HG03439 (cell line): ENCODE measurements around the gene NR1H3.
"Not testable (repeated sequence)": the region's sequence is repeated elsewhere in the genome, so short reads cannot be mapped to it uniquely, and the experiment has no call there.

Experiments used
- ATAC-seq: cut with Tn5 transposase; IDR thresholded peaks from one replicate; pipeline ENCODE4 v1.9.1; 2021; ENCODE audit warnings: mild to moderate bottlenecking, moderate library complexity; ENCODE audit not compliant: unreplicated experiment

NR1H3 gene

GRCh38 chr11:47299078-47299477, 41.3 kb downstream of the NR1H3 start:
- no peak for ATAC-seq

- ATAC-seq, result no peak
Measured at GRCh38 chr11:47302853-47303252, 45.1 kb downstream of the NR1H3 start.

GRCh38 chr11:47305734-47306483, 48.1 kb downstream of the NR1H3 start:
- ATAC-seq, result no peak

- no peak for ATAC-seq
Measured at GRCh38 chr11:47306484-47306844, 48.7 kb downstream of the NR1H3 start.

GRCh38 chr11:47308050-47308823, 50.4 kb downstream of the NR1H3 start:
- ATAC-seq, result no peak

- no peak for ATAC-seq
Measured at GRCh38 chr11:47314992-47315391, 57.2 kb downstream of the NR1H3 start.

- ATAC-seq, result not testable (repeated sequence)
Measured at GRCh38 chr11:47316501-47316900, 58.7 kb downstream of the NR1H3 start.

DNA sequence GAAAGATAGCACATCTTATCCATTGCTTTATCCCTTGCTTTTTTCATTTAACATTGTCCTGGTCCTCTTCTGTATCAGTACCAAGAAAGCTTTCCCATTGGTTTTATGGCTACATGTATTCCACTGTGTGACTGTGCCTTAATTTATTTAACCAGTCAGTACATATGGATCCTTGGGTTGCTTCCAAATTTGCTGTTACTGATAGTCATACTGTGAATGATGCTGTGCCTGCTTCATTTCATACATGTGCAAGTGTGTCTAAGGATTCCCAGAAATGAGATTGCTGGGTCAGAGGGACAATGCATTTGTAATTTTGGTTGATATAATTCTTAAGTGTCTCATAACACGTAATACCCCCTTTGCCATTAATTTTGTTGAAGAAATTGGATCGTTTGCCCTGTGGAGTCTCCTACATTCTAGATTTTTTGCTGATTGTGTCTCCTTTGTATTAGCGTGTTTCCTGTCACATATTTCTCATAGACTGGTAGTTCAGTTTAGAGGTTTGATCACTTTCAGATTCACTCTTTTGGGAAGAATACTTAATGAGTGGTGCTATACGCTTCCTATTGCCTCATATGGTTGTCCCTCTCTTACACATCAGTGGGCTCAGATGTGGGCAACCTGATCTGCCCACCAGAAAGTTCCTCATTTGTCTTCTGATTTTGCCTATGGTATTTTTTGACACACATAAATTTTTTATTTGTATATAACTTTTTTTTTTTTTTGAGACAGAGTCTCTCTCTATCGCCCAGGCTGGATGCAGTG, 59.5 kb downstream of the NR1H3 start:
- no peak for ATAC-seq

GRCh38 chr11:47318166-47318565, 60.4 kb downstream of the NR1H3 start:
- ATAC-seq, result no peak
